Neural cell (in vitro differentiated cells): Measurements from ENCODE around the gene CMKLR1.

Experiments used
- EP300 ChIP-seq: fragments of 450-650 bp; conservative IDR thresholded peaks from 2 replicates; pipeline ENCODE4 v1.6.1; 2014; ENCODE audit warnings: antibody characterized with exemption, mild to moderate bottlenecking, moderate library complexity; ENCODE audit not compliant: poor library complexity, severe bottlenecking
- TAF1 ChIP-seq: IDR thresholded peaks from 2 replicates; pipeline ENCODE4 v1.6.1; 2012; ENCODE audit warnings: low read depth
- TF ChIP-seq, protein P1 (sequence below): fragments of 450-650 bp; IDR thresholded peaks from 2 replicates; pipeline ENCODE4 v1.5.1; 2014; ENCODE audit warnings: antibody characterized with exemption, mild to moderate bottlenecking, moderate library complexity; ENCODE audit not compliant: poor library complexity, severe bottlenecking

DNA sequence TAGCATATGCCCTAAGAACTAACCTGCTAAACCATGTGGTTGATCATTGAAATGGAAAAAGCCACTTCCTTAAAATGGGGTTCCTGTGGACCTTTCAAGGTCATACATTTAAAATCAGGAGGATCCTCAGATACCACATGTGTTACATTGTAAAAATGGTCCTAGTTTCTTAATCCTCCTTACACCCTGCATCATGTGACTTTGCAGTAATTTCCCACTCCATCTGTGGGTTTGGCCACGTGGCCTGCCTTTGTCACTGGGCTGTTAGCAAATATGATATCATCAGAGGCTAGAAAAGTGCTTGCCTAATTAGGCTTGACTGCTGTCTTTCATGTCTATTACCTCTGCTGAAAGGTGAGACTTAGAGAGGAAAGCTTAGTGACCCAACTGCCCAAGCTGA, 70.7 kb downstream of the CMKLR1 start:
- TF ChIP-seq, protein P1, sequence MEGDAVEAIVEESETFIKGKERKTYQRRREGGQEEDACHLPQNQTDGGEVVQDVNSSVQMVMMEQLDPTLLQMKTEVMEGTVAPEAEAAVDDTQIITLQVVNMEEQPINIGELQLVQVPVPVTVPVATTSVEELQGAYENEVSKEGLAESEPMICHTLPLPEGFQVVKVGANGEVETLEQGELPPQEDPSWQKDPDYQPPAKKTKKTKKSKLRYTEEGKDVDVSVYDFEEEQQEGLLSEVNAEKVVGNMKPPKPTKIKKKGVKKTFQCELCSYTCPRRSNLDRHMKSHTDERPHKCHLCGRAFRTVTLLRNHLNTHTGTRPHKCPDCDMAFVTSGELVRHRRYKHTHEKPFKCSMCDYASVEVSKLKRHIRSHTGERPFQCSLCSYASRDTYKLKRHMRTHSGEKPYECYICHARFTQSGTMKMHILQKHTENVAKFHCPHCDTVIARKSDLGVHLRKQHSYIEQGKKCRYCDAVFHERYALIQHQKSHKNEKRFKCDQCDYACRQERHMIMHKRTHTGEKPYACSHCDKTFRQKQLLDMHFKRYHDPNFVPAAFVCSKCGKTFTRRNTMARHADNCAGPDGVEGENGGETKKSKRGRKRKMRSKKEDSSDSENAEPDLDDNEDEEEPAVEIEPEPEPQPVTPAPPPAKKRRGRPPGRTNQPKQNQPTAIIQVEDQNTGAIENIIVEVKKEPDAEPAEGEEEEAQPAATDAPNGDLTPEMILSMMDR, result no peak
- TF ChIP-seq EP300 (no peak), TAF1 (no peak)
